Neural crest cell (in vitro differentiated cells): Measurements from ENCODE around the gene MAML3. TPM values are rescaled to one million over a fixed set of nuclear protein-coding genes. Genes with fewer than 3 reads are reported as not detected.
A peak's percentile ranks its signal among the peaks of the same experiment; 100 is the strongest.

Experiments used
- DNase-seq: peaks from one replicate; pipeline ENCODE4 v3.0.0; 2021; ENCODE audit warnings: low read depth, mixed read lengths, low spot score
- H3K27ac Mint-ChIP-seq: one replicate; pipeline ENCODE4 v1.8.0; 2021; ENCODE audit warnings: mild to moderate bottlenecking, mixed read lengths; ENCODE audit not compliant: unreplicated experiment
- H3K27me3 Mint-ChIP-seq: 2 replicates; pipeline ENCODE4 v1.8.0; 2021; ENCODE audit warnings: low read depth, mild to moderate bottlenecking, mixed read lengths
- H3K36me3 Mint-ChIP-seq: 2 replicates; pipeline ENCODE4 v1.8.0; 2021; ENCODE audit warnings: low read depth, mild to moderate bottlenecking, mixed read lengths
- H3K4me1 Mint-ChIP-seq: 2 replicates; pipeline ENCODE4 v1.8.0; 2021; ENCODE audit warnings: mixed read lengths
- H3K4me3 Mint-ChIP-seq: one replicate; pipeline ENCODE4 v1.8.0; 2021; ENCODE audit warnings: mild to moderate bottlenecking, mixed read lengths
- H3K9me3 Mint-ChIP-seq: 2 replicates; pipeline ENCODE4 v1.8.0; 2021; ENCODE audit warnings: mixed read lengths
- CTCF ChIP-seq: fragments of 200-600 bp; sonication (generic); conservative IDR thresholded peaks from 2 replicates; pipeline ENCODE4 v1.5.0; 2021; ENCODE audit warnings: antibody characterized with exemption, mild to moderate bottlenecking
- total RNA-seq: library from RNA; stranded (reverse); gene quantifications from 2 replicates; pipeline ENCODE4 v1.2.1, GENCODE V29; 2021

Gene MAML3
- total RNA-seq, 1 donor from 2014 or later = 21.8 TPM

GRCh38 chr4:139886798-139887197 is 267.2 kb downstream of the MAML3 start:
- no peaks in the 10 kb centered on the region for H3K27me3 Mint-ChIP-seq
- no peak for DNase-seq
- H3K9me3 Mint-ChIP-seq = peaks cover 6% of the 10 kb centered on the region
- peaks cover 59% of the 10 kb centered on the region for H3K4me1 Mint-ChIP-seq
- peak overlapping the region; percentile 44 for H3K27ac Mint-ChIP-seq
- peaks cover 13% of the 10 kb centered on the region for H3K36me3 Mint-ChIP-seq
- no peak overlapping the region for H3K4me3 Mint-ChIP-seq
- TF ChIP-seq CTCF = no peak

GRCh38 chr4:139884438-139884837 is 269.5 kb downstream of the MAML3 start:
- H3K4me1 Mint-ChIP-seq = peaks cover 64% of the 10 kb centered on the region
- peak overlapping the region; percentile 38 for H3K4me3 Mint-ChIP-seq
- H3K36me3 Mint-ChIP-seq = peaks cover 10% of the 10 kb centered on the region
- no peaks in the 10 kb centered on the region for H3K27me3 Mint-ChIP-seq
- no peak for TF ChIP-seq CTCF
- H3K27ac Mint-ChIP-seq = peak overlapping the region; percentile 61
- peaks cover 6% of the 10 kb centered on the region for H3K9me3 Mint-ChIP-seq
- DNase-seq = no peak

- Mint-ChIP-seq H3K36me3 (peaks cover 9% of the 10 kb centered on the region), H3K4me3 (no peak overlapping the region), H3K27me3 (no peaks in the 10 kb centered on the region), H3K4me1 (peaks cover 59% of the 10 kb centered on the region), H3K27ac (peak overlapping the region; percentile 3), H3K9me3 (peaks cover 6% of the 10 kb centered on the region)
- no peak for TF ChIP-seq CTCF
- DNase-seq = no peak
Measured at GRCh38 chr4:139880841-139881240, 273.1 kb downstream of the MAML3 start.

- H3K36me3 Mint-ChIP-seq = peaks cover 9% of the 10 kb centered on the region
- H3K27ac Mint-ChIP-seq = peak overlapping the region; percentile 9
- no peak overlapping the region for H3K4me3 Mint-ChIP-seq
- H3K27me3 Mint-ChIP-seq = no peaks in the 10 kb centered on the region
- peaks cover 65% of the 10 kb centered on the region for H3K4me1 Mint-ChIP-seq
- no peak for DNase-seq
- TF ChIP-seq CTCF = no peak
- peaks cover 3% of the 10 kb centered on the region for H3K9me3 Mint-ChIP-seq
Measured at GRCh38 chr4:139878050-139878449, 275.9 kb downstream of the MAML3 start.

- no peaks in the 10 kb centered on the region for H3K9me3 Mint-ChIP-seq
- H3K27me3 Mint-ChIP-seq = no peaks in the 10 kb centered on the region
- H3K4me1 Mint-ChIP-seq = peaks cover 65% of the 10 kb centered on the region
- H3K36me3 Mint-ChIP-seq = peaks cover 9% of the 10 kb centered on the region
- DNase-seq = no peak
- H3K27ac Mint-ChIP-seq = no peak overlapping the region
- H3K4me3 Mint-ChIP-seq = no peak overlapping the region
- no peak for TF ChIP-seq CTCF
Measured at GRCh38 chr4:139876337-139876941, 277.5 kb downstream of the MAML3 start.
